ENCODE results near the gene SAYSD1.

Gene SAYSD1

DNA sequence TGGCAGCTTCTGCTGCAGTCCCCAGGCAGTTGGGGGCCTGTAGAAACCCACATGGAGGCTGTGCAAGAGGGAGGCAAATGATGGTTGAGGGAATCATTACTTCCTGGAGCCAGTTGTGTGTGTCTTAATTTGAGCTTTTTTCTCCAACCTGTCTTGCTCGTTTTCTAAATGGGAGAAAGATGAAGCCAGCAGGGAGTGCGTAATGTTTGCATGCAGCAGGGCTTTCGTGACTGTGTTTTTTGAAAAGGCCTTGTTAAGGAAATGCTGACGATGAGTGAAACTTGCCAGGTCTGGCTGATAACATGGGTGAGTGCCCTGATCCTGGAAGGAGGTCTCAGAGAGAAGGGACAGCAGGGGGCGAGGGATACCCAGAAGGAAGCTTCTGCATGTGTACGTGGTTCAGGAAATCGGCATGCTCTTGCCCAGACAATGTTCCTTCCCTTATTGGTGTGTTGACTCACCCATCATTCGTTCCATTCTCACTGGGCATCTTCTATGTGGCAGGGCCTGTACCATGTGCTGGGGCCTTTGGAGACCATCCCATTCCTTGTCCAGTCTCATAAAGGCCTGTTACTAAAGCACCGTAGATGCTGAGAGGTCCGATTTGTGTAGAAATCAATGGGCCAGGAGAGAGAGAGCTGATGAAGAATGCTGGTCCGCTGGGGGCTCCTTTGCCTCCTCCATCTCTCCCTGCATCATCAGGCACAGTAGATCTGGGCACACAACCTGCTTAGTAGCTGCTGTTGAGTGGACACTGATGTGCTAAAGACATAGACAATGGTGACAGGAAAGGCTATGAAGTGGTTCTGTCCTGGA, 39.0 kb downstream of the SAYSD1 start:
- no peaks in the 10 kb centered on the region for H3F3A ChIP-seq (ENCODE audit: control insufficient read depth, insufficient read depth)
- H3K9me3 ChIP-seq (ENCODE audit: control insufficient read depth, insufficient read depth, low read length) = no peaks in the 10 kb centered on the region
- no peak overlapping the region for H3K27ac ChIP-seq (ENCODE audit: low read depth, low read length)
- H3K79me2 ChIP-seq (ENCODE audit: control insufficient read depth, low read length) = no peaks in the 10 kb centered on the region
- H3K27me3 ChIP-seq (ENCODE audit: control insufficient read depth, low read length) = no peaks in the 10 kb centered on the region
- H4K20me1 ChIP-seq (ENCODE audit: control insufficient read depth, insufficient read depth, low read depth, low read length) = no peaks in the 10 kb centered on the region
- H3K36me3 ChIP-seq (ENCODE audit: control insufficient read depth, low read length) = no peaks in the 10 kb centered on the region
- H3K4me2 ChIP-seq (ENCODE audit: low read length) = no peak overlapping the region
- no peak for TF ChIP-seq EZH2phosphoT487 (IDR thresholded peaks at IDR 0.05; ENCODE audit: borderline replicate concordance, low read length)
- TF ChIP-seq, protein P1, sequence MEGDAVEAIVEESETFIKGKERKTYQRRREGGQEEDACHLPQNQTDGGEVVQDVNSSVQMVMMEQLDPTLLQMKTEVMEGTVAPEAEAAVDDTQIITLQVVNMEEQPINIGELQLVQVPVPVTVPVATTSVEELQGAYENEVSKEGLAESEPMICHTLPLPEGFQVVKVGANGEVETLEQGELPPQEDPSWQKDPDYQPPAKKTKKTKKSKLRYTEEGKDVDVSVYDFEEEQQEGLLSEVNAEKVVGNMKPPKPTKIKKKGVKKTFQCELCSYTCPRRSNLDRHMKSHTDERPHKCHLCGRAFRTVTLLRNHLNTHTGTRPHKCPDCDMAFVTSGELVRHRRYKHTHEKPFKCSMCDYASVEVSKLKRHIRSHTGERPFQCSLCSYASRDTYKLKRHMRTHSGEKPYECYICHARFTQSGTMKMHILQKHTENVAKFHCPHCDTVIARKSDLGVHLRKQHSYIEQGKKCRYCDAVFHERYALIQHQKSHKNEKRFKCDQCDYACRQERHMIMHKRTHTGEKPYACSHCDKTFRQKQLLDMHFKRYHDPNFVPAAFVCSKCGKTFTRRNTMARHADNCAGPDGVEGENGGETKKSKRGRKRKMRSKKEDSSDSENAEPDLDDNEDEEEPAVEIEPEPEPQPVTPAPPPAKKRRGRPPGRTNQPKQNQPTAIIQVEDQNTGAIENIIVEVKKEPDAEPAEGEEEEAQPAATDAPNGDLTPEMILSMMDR (IDR thresholded peaks at IDR 0.05; ENCODE audit: low read depth, low read length, poor library complexity, severe bottlenecking) = no peak
- no peaks in the 10 kb centered on the region for H3K4me1 ChIP-seq (ENCODE audit: control insufficient read depth, low read length)
- H3K4me3 ChIP-seq (ENCODE audit: low read length) = no peak overlapping the region
- H3K9me2 ChIP-seq (replicated peaks; ENCODE audit: control insufficient read depth, low read length) = no peaks in the 10 kb centered on the region

DNA sequence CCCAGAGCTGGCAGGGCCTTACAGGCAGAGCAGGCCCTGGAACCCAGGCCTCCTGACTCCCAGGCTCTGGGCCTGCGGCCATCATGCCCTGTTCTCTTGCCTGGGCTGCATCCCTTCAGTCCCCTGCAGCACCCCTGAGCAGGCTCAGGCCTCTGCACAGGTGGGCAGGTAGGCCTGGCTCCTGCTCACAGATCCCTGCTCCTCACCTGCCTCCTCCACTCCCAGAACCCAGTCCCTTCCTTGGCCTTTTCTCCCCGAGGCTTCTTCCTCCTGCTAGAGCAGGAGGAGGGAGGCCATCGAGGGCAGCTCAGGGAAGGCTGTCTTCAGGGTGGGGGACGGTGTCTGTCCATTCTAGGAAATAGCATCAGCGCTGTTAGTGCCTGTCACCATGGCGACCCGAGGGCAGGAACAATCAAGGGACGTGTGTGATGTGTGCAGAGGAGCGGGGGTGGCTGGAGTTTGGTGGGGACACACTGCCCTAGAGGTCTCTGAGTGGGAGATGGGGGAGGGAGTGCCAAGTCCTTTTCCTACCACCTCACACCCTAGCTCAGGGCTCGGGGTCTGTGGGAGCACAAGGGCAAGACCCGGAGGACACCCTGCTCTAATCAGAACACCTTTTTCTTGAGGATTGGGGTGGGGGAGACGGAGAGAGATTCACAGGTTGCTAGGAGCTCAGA, 39.8 kb downstream of the SAYSD1 start:
- no peak for TF ChIP-seq EZH2phosphoT487 (IDR thresholded peaks at IDR 0.05; ENCODE audit: borderline replicate concordance, low read length)
- TF ChIP-seq, protein P1 (IDR thresholded peaks at IDR 0.05; ENCODE audit: low read depth, low read length, poor library complexity, severe bottlenecking) = no peak
- H3K27me3 ChIP-seq (ENCODE audit: control insufficient read depth, low read length) = no peaks in the 10 kb centered on the region

DNA sequence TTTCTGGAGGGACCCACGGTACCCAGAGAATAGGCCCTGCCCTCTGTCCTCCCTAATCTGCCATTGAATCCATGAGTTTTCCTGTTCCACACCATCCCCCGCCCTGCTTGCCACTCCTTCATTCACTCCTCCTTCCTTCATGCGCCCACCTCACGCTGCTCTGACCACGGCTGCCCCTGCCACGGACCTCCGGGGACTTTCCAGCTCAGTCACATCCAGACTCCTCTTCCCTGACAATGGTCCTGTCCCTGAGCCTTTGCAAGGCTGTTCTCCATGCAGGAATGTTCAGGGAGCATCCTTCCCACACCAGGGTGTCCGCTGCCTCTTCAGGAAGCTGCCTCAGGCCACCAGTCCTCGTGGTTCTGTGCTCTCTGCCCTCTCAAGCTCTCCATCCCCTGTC, 40.5 kb downstream of the SAYSD1 start:
- Histone ChIP-seq H3K4me2 (ENCODE audit: low read length) (no peak overlapping the region), H3K9me3 (ENCODE audit: control insufficient read depth, insufficient read depth, low read length) (no peaks in the 10 kb centered on the region), H3K36me3 (ENCODE audit: control insufficient read depth, low read length) (no peaks in the 10 kb centered on the region), H3K4me3 (ENCODE audit: low read length) (no peak overlapping the region), H4K20me1 (ENCODE audit: control insufficient read depth, insufficient read depth, low read depth, low read length) (no peaks in the 10 kb centered on the region), H3K9me2 (replicated peaks; ENCODE audit: control insufficient read depth, low read length) (no peaks in the 10 kb centered on the region), H3F3A (ENCODE audit: control insufficient read depth, insufficient read depth) (no peaks in the 10 kb centered on the region), H3K27ac (ENCODE audit: low read depth, low read length) (no peak overlapping the region), H3K27me3 (ENCODE audit: control insufficient read depth, low read length) (no peaks in the 10 kb centered on the region), H3K4me1 (ENCODE audit: control insufficient read depth, low read length) (no peaks in the 10 kb centered on the region), H3K79me2 (ENCODE audit: control insufficient read depth, low read length) (no peaks in the 10 kb centered on the region)
- TF ChIP-seq EZH2phosphoT487 (IDR thresholded peaks at IDR 0.05; ENCODE audit: borderline replicate concordance, low read length) = no peak

More for the DNA sequence above, 39.8 kb downstream of the SAYSD1 start:
- no peaks in the 10 kb centered on the region for H3F3A ChIP-seq (ENCODE audit: control insufficient read depth, insufficient read depth)
- no peak overlapping the region for H3K27ac ChIP-seq (ENCODE audit: low read depth, low read length)
- no peak overlapping the region for H3K4me3 ChIP-seq (ENCODE audit: low read length)
- no peaks in the 10 kb centered on the region for H3K4me1 ChIP-seq (ENCODE audit: control insufficient read depth, low read length)
- no peaks in the 10 kb centered on the region for H4K20me1 ChIP-seq (ENCODE audit: control insufficient read depth, insufficient read depth, low read depth, low read length)
- no peaks in the 10 kb centered on the region for H3K9me2 ChIP-seq (replicated peaks; ENCODE audit: control insufficient read depth, low read length)
- H3K79me2 ChIP-seq (ENCODE audit: control insufficient read depth, low read length) = no peaks in the 10 kb centered on the region
- H3K36me3 ChIP-seq (ENCODE audit: control insufficient read depth, low read length) = no peaks in the 10 kb centered on the region
- H3K4me2 ChIP-seq (ENCODE audit: low read length) = no peak overlapping the region
- H3K9me3 ChIP-seq (ENCODE audit: control insufficient read depth, insufficient read depth, low read length) = no peaks in the 10 kb centered on the region
